Measurements from ENCODE around the gene PKMYT1. TPM values are rescaled to one million over a fixed set of nuclear protein-coding genes. Genes with fewer than 3 reads are reported as not detected.

The PKMYT1 gene
- total RNA-seq, 6 experiments from 2014 or later: 21.1 to 40.8 (median 36.7) TPM

DNA sequence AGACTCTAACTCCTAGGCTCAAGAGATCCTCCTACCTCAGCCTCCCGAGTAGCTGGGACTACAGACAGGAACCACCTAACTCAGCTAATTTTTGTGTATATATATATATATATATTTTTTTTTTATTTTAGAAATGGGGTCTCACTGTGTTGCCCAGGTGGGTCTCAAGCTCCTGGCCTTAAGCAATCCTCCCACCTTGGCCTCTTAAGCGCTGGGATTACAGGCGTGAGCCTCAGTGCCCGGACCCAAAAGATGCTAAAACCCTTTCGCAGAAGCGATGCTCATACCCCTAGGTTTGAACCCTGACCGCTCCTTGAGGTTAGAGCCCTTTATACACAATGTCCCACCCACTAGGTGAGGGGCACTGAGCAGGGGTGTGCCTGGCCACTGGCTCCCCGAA is 30.3 kb upstream of the PKMYT1 start:
- peaks cover 25% of the 10 kb centered on the region for H3K27me3 Mint-ChIP-seq (ENCODE audit: insufficient read depth)
- peaks cover 18% of the 10 kb centered on the region for H3K4me1 Mint-ChIP-seq (ENCODE audit: low read depth)
- H3K9me3 Mint-ChIP-seq: no peaks in the 10 kb centered on the region
- H3K36me3 Mint-ChIP-seq (ENCODE audit: low read depth): no peaks in the 10 kb centered on the region
- no peak for DNase-seq
- H3K27ac Mint-ChIP-seq: no peak overlapping the region
- no peak for TF ChIP-seq CTCF (IDR thresholded peaks at IDR 0.05)
- no peak overlapping the region for H3K4me3 Mint-ChIP-seq

GRCh38 chr16:3009568-3010390 is 29.5 kb upstream of the PKMYT1 start:
- H3K36me3 Mint-ChIP-seq (ENCODE audit: low read depth): no peaks in the 10 kb centered on the region
- H3K27me3 Mint-ChIP-seq (ENCODE audit: insufficient read depth): peaks cover 25% of the 10 kb centered on the region
- DNase-seq: no peak
- H3K27ac Mint-ChIP-seq: no peak overlapping the region
- TF ChIP-seq CTCF (IDR thresholded peaks at IDR 0.05): no peak
- no peaks in the 10 kb centered on the region for H3K9me3 Mint-ChIP-seq
- peaks cover 18% of the 10 kb centered on the region for H3K4me1 Mint-ChIP-seq (ENCODE audit: low read depth)
- H3K4me3 Mint-ChIP-seq: no peak overlapping the region

DNA sequence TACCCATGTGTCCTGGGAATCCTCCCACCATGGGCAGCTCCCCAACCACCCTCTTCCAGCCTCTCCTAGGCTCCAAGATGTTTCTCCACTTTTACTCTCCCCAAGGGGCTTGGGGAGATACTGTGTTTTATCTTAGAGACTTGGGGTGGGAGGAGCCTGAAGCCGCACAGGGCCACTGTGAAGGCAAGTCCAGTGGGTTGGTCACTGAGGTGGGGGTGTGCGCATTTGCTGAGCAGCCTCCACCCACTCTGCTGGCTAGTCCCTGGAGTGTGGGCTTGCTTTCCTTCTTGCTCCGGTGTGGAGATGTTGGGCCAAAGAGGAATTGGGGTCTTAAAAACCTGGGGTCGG is 28.4 kb upstream of the PKMYT1 start:
- H3K4me3 Mint-ChIP-seq: no peak overlapping the region
- H3K27me3 Mint-ChIP-seq (ENCODE audit: insufficient read depth): peaks cover 17% of the 10 kb centered on the region
- H3K9me3 Mint-ChIP-seq: no peaks in the 10 kb centered on the region
- no peak for DNase-seq
- no peak overlapping the region for H3K27ac Mint-ChIP-seq
- no peaks in the 10 kb centered on the region for H3K36me3 Mint-ChIP-seq (ENCODE audit: low read depth)
- H3K4me1 Mint-ChIP-seq (ENCODE audit: low read depth): peaks cover 18% of the 10 kb centered on the region
- no peak for TF ChIP-seq CTCF (IDR thresholded peaks at IDR 0.05)

- Mint-ChIP-seq H3K9me3 (no peaks in the 10 kb centered on the region), H3K27ac (no peak overlapping the region), H3K4me1 (ENCODE audit: low read depth) (peaks cover 14% of the 10 kb centered on the region), H3K36me3 (ENCODE audit: low read depth) (no peaks in the 10 kb centered on the region), H3K4me3 (no peak overlapping the region), H3K27me3 (ENCODE audit: insufficient read depth) (peaks cover 17% of the 10 kb centered on the region)
- TF ChIP-seq CTCF (IDR thresholded peaks at IDR 0.05): no peak
- DNase-seq: no peak
These were observed 27.9 kb upstream of the PKMYT1 start for GRCh38 chr16:3007957-3008689.

DNA sequence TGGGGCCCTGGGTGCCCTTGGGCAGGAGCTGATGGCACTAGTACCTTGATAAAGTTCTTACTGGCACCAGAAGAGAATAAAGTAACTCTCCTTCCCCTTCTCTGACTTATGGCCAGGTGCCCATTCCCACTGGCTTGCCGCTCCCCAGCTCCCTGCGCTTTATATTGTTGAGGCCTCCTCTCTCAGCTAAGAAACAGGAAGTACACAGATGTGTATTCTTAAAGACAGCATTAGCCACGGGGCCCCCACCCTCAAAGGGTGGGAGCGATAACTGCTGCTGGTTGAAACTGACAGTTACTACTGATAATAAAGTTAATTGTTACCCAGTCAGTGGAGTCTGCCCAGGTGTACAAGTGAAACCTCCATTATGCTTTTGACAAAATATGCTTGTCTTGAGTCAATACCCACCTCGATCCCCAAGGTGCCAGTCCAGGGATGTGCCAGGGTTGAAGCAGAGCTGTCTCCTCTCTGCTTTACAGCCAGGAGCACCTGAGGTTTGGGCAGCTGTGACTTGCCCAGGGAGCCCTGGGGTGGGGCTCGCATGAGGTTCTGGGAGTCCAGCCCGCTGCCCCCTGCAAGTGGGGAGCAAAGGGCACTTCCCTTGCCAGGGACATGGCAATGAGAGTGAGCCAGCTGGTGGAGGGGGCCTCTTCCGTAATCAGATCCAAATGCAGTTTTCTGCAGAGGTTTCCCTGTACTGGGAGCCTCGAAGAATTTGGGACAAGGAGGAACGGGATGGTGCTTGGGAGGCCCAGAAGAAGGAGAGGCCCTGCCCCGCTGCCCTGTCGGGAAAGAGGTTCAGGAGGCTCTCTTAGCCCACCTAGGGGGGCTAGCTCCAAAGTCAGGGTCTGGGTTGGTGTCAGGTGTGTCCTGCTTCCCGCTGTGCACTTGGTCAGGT is 27.1 kb upstream of the PKMYT1 start:
- Mint-ChIP-seq H3K27me3 (ENCODE audit: insufficient read depth) (peaks cover 9% of the 10 kb centered on the region), H3K36me3 (ENCODE audit: low read depth) (no peaks in the 10 kb centered on the region), H3K4me1 (ENCODE audit: low read depth) (peaks cover 5% of the 10 kb centered on the region)

More for the DNA sequence above, 27.1 kb upstream of the PKMYT1 start:
- H3K9me3 Mint-ChIP-seq: no peaks in the 10 kb centered on the region
- no peak for TF ChIP-seq CTCF (IDR thresholded peaks at IDR 0.05)
- no peak overlapping the region for H3K27ac Mint-ChIP-seq
- no peak overlapping the region for H3K4me3 Mint-ChIP-seq
- no peak for DNase-seq

Data from HFFc6 (cell line).